HG02610 (cell line): Measurements from ENCODE around the gene SDR39U1.
"Not testable (repeated sequence)": the region's sequence is repeated elsewhere in the genome, so short reads cannot be mapped to it uniquely, and the experiment has no call there.

Experiments
- ATAC-seq: cut with Tn5 transposase; IDR thresholded peaks from one replicate; pipeline ENCODE4 v1.9.1; 2021; ENCODE audit warnings: mild to moderate bottlenecking, moderate library complexity; ENCODE audit not compliant: unreplicated experiment

SDR39U1 gene, protein sequence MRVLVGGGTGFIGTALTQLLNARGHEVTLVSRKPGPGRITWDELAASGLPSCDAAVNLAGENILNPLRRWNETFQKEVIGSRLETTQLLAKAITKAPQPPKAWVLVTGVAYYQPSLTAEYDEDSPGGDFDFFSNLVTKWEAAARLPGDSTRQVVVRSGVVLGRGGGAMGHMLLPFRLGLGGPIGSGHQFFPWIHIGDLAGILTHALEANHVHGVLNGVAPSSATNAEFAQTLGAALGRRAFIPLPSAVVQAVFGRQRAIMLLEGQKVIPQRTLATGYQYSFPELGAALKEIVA

DNA sequence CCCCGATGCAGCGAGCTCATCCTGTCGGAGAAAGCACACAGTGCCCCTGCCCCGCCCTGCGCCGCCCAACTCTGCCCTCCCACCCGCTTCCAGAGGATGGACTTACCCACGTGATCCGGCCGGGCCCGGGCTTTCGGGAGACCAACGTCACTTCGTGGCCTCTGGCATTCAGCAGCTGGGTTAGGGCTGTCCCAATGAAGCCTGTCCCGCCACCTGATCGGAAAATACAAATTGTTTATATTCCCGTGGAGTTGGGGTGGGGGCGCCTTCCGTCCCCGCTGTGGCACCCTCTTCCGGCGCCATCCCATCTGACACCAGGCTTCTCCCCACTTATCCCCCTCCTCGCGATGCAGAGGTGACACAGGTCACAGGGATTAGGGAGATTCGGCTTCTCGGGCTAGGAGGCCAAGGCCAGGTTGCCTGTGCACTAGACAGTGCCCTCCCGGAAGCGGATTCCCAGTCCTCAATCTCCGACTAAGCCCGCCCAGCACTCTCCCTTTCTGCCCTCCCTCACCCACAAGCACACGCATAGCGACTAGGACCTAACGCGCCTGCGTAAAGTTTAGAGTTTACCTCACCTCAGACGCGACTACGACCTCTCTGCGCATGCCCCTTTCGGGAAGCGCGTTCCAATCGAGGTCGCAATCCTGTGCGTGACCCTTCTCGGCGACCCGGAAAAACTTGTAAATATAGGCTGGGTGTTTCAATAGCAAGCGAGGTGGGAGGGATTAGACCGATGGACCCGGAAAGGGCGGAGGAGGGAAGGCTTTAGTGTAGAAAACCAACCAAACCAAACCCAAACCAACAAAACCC, at the start of gene SDR39U1:
SDR39U1 (minus strand) TSS at position 537 of the 813 bp plus-strand sequence; CDS start at position 530, 7 bp downstream.
- peak; percentile 83 for ATAC-seq

DNA sequence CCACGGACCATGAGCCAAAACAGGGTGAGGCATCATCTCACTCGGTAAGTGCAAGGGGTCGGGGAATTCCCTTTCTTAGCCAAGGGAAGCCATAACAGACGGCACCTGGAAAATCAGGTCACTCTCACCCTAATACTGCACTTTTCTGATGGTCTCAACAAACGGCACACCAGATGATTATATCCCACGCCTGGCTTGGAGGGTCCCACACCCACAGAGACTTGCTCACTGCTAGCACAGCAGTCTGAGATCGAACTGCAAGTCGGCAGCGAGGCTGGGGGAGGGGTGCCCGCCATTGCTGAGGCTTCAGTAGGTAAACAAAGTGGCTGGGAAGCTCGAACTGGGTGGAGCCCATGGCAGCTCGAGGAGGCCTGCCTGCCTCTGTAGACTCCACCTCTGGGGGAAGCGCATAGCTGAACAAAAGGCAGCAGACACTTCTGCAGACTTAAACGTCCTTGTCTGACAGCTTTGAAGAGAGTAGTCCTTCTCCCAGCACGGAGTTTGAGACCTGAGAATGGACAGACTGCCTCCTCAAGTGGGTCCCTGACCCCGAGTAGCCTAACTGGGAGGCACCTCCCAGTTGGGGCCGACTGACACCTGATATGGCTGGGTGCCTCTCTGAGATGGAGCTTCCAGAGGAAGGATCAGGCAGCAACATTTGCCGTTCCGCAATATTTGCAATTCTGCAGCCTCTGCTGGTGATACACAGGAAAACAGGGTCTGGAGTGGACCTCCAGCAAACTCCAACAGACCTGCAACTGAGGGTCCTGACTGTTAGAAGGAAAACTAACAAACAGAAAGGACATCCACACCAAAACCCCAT, 49.2 kb upstream of the SDR39U1 start:
- ATAC-seq = not testable (repeated sequence)

DNA sequence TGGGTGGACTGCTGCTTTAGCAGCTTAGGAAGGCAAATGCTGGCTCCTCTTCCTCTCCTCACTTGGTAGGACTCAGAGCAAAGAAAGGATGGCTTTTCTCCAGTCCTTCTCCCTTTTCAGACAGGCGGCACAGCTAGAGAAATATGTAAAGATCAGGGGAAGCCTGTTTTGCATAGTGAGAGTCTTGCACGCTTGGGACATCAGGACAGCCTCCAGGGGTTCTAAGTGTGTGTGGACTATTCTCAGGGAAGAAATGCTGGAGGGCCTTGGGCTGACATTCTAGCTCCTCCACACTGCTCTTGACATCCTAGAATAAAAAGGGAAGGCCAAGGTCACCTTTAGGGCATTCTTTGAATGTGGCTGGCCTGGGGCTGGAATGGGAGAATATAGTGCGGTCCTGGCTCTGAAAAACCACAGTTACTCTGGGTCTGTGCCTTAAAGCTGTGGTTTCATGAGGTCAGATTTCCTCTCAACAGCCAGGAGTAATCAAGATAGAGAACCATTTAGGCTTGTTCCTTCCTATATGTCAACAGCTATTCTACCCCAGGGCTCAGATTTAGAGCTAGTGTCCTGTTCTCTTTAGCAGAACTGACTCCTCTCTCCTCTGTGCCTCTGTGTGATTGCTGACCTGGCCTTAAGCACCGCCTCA, 41.2 kb upstream of the SDR39U1 start:
- peak; percentile 58 for ATAC-seq

DNA sequence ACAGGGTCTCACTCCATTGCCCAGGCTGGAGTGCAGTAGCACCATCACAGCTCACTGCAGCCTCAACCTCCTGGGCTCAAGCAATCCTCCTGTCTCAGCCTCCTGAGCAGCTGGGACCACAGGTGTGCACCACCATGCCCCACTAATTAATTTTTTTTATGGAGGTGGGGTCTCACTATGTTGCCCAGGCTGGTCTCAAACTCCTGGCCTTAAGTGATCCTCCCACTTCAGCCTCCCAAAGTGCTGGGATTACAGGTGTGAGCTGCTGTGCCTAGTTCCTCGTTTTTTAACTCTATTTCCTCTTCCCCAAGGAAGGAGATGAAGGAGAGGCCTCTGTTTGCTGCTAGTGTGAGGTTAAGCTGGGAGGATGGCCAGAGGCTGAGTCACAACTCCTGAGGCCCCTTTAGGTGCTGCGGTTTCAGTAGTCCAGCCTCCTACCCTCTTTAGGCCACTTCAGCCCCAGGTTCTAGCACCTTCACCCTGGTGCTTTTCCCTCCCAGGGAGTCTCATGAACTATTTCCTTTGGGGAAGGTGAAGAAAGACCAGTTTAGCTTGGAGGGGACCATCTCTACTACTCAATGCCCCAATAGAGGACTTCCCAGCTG, 40.2 kb upstream of the SDR39U1 start:
- ATAC-seq = peak; percentile 17

DNA sequence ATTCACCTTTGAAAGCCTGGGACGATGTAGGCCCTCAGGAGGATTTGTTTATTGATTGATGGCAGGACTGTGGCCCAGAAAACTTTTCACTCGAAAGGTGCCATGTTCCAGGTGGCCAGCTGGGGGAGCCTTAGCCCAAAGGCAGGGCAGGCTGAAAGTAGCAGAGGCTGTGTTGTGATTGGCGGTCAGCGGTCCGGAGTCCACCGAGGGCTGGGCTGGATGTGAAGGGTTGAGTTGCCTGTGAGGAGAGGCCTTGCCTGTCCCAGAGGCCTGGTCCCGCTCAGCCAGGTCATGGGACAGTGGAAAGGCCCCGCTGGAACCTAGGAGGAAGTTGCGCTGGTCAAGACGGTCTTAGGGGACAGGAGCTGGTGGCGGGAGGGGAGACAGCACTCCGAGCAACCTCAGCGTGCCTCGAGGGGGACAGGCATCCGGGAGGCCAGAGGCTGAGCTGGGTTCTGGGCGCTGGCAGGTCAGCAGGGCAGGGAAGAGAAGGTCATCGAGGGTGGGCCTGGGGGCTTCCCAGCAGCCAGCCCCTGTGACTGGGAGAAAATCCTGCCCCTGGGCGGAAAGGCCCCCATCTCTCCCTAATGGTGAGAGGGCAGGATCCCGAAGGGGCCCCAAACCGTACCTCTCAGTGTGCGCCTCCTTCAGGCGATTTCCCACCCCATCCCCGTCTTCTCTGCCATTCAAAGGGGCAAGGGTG, 39.2 kb upstream of the SDR39U1 start:
- no peak for ATAC-seq

DNA sequence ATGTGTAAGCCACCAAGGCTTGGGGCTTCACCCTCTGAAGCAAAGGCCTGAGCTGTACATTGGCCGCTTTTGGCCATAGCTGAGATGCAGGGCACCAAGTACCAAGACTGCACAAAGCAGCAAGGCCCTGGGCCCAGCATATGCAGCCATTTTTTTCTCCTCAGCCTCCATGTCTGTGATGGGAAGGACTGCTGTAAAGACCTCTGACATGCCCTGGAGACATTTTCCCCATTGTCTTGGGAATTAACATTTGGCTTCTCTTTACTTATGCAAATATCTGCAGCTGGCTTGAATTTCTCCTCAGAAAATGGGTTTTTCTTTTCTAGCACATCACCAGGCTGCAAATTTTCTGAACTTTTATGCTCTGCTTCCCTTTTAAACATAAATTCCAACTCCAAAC, 37.4 kb upstream of the SDR39U1 start:
- not testable (repeated sequence) for ATAC-seq

DNA sequence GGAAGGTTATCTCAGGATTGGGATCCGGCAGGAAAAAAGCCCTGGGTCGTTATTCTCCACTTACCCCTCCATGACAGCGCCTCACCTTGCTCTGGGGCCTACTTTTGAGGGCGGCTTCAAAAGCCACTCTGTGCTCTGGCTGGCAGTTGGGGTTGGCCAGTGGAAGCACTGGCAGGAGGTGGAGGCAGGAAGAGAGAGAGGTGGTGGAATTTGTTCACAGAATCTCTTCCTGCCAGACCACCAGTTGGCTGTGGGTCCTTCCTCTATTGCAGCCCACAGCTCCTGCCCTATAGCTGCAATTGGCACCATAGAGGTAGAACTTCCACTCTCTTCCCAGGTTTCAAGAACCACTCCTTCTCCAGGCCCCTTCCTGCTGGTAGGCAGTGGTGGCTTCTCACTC, 32.7 kb upstream of the SDR39U1 start:
- no peak for ATAC-seq

DNA sequence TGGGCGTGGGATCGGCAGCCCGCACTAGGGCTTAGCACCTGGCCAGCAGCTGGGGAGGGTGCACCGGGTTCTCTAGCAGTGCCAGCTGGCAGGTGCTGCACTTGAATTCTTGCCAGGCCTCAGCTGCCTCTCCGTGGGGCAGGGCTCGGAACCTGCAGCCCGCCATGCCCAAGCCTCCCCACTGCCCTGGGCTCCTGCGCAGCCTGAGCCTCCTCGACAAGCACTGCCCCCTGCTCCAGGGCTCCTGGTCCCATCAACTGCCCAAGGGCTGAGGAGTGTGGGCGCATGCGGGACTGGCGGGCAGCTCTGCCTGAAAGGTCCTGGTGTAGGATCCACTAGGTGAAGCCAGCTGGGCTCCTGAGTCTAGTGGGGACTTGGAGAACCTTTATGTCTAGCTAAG, 30.6 kb upstream of the SDR39U1 start:
- no peak for ATAC-seq

DNA sequence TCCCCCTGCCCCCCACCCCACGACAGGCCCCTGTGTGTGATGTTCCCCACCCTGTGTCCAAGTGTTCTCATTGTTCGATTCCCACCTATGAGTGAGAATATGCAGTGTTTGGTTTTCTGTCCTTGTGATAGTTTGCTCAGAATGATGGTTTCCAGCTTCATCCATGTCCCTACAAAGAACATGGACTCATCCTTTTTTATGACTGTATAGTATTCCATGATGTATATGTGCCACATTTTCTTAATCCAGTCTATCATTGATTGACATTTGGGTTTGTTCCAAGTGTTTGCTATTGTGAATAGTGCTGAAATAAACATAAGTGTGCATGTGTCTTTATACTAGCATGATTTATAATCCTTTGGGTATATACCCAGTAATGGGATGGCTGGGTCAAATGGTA, 27.9 kb upstream of the SDR39U1 start:
- not testable (repeated sequence) for ATAC-seq

DNA sequence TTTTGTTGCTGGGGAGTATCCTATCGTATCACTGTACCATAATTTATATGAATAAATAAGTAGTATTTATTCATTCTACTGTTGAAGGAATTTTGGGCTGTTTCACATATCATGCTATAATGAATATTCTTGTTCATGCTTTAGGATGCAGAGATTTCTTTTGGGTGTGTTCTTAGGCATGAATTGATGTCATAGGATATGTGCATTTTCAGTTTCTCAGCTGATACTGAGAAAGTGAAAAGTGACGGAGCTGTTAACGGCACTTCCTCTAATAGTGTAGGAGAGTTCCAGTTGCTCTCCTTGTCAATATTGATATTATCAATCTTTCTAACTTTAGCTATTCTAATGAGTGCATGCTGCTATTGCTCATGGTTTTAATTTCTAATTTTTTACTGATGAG, 23.2 kb upstream of the SDR39U1 start:
- no peak for ATAC-seq

DNA sequence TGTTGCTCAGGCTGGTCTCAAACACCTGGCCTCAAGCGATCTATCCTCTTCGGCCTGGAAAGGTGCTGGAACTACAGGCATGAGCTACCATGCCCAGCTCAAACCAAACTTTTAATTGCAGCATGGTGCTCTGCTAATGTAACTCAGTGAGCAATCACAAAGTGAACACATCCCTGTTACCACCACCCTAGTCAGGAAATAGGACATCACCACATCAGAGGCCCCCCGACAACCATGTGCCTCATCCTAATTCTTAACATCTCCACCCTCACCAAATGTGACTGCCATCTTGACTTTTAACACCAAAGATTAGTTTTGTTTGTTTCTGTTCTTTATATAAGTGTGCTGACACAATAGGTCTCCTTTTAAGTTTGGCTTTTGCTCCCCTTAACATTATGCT, 22.8 kb upstream of the SDR39U1 start:
- ATAC-seq = no peak

DNA sequence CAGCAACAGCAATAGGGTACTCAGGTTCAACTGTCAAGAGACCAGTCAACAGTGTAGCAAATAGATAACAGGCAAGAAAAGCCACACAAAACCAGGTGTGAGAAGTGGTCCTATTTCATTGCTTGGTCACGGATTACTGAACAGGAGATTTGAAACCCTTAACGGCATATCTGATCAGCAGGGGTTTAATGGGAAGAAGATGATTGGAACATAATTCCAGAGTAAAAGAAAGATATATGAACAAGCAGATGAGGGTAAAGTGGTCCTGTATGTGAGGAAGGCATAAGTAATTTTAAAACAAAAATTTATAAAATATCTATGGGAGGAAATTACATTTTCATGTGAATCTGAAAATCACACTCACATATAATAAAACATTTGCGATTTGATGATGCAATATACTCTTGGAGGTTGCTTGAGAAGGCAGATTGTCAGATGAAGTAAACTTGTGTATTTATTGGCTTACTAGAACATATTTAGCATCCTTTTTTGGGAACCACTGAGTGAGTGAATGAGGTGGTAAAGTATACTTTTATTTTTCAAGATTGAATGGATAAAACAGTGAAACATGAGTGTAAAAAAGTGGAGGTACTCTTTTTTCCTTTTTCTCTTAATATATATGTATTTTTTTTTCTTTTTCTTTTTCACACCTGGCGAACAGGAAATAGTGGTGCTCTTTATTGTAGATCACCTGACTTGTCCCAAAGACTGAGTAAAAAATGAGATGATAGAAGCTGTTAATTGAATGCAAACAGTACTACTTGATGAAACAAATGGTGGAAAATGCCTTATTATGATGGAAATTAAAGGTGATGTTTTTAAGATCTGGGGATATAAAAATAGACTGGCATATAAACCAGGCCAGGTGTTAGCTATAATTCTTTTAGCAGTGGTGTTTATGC, 21.6 kb upstream of the SDR39U1 start:
- ATAC-seq = no peak

DNA sequence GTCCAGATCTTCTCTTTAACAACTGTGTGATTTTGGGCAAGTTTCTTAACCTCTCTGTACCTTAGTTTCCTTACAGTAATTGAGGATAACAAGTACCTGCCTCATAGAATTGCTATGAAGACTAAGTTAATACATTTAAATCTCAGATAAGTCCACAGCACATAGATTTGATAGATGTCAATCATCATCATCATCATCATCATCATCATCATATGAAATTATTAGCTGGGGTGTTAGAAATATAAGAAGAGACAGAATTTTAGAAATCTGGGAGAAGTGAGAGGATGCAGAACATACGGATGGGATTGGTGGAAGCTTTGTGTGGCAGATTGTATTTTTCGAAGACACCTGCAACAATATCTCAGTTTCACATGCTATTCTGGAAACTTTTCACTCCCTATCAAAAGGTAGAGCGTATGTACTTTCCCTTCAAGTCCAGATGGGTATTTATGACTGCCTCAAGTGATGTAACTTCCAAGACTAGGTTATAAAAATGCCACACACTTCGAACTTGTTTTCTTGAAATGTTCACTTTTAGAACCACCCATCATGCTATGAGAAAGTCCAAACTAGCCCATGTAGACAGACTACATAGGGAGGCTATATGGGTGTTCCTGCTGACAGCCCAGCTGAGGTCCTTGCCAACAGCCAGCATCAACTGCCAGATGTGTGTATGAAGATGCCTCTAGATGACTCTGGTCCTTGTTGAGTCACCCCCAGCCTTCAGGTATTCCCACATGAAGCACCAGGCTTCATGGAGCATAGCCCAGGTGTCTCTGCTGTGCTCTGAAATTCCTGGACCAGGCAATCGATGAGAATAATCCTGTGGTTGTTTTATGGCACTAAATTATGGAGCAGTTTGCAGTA, 20.7 kb upstream of the SDR39U1 start:
- peak; percentile 54 for ATAC-seq

DNA sequence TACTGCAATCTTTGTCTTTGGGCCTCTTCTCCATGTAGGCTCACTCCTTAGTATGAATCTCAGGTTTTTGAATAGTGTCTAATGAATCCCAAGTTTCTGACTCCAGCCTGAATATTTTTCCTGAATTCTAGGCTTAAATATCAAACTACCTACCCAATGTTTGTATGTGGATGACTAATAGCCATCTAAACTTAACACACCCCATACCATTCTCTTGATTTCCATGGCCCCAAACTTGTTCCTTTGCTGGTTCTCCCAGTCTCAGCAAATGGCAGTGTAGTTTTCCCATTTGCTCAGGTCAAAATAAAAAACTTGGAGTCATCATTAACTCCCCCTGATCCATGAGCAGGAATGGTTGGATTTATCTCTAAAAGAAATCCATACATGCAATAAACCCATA, 18.8 kb upstream of the SDR39U1 start:
- ATAC-seq = no peak

DNA sequence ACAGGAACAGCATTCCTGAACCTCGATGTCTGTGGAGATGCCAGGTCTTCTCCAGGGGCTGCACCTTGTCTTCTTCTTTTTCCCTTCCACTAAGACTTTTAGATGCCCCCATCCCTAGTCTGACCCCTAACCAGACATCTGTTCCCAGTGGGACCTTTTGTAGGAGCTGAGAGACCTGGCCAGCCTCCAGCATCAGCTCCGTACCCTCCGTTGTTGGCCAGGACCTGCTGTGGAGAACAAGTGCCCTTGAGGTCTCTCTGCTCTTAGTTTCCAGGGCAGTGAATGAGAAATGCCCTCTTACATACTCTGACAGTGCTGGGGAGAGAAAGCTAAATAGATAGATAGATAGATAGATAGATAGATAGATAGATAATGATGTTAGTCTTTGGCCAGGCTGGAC, 16.8 kb upstream of the SDR39U1 start:
- no peak for ATAC-seq

DNA sequence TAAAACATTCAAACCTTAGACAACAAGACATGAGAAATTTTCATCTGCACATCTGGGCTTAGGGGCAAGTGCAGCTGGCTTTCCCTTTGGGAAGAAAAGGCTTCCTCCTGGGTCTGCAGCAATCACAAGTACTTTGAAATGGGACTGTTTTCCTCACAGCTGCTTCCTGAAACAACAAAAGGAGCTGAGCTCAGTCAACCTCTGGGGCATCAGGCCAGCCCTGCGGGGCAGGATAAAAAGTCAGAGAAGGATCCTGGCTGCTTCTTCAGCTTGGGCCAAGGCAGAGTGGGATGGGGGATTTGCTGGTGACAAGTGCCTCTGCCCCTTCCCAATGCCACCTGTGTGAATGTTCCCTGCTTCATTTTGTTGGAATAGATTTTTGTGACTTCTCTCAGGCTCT, 16.2 kb upstream of the SDR39U1 start:
- no peak for ATAC-seq

DNA sequence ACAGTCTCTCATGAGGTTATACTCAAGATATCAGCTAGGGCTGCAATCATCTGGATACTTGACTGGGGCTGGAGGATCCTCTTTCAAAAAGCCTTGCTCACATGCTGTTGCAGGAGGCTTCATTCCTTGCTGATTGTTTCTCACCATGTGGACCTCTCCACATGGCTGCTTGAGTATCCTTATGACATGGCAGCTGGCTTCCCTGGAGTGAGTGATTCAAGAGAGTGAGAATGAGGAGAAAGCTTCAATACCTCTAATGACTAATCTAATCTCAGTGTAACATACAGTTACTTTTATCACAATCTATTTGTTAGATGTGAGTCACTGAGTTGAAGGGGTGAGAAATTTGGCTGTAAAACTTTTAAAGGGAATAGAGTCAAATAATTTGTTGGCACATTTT, 14.4 kb upstream of the SDR39U1 start:
- ATAC-seq = no peak

DNA sequence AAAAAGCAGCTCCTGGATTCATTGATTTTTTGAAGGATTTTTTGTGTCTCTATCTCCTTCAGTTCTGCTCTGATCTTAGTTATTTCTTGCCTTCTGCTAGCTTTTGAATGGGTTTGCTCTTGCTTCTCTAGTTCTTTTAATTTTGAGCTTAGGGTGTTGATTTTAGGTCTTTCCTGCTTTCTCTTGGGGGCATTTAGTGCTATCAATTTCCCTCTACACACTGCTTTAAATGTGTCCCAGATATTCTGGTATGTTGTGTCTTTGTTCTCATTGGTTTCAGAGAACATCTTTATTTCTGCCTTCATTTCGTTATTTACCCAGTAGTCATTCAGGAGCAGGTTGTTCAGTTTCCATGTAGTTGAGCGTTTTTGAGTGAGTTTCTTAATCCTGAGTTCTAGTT, 8.3 kb upstream of the SDR39U1 start:
- not testable (repeated sequence) for ATAC-seq
